Vagina (tissue), 2 donors: Measurements from ENCODE around the gene AP1B1.

Experiments
- CTCF ChIP-seq, 3 experiments: fragments of 450-650 bp in 2 of 3; fragments of 200-600 bp in 1 of 3; sonication (generic) in 1 of 3; IDR thresholded peaks; one replicate each; pipeline ENCODE4 v1.5.1; 2017 to 2019; ENCODE audit warnings: antibody characterized with exemption in 3 of 3, mild to moderate bottlenecking in 2 of 3, moderate library complexity in 2 of 3
- POLR2A ChIP-seq, 2 donors: fragments of 450-650 bp; IDR thresholded peaks; one replicate each; pipeline ENCODE4 v1.6.1; 2017; ENCODE audit warnings: antibody characterized with exemption in 2 of 2, mild to moderate bottlenecking in 2 of 2, moderate library complexity in 2 of 2
- POLR2AphosphoS5 ChIP-seq, 2 donors: sonication (generic); formaldehyde crosslinking; IDR thresholded peaks; one replicate each; pipeline ENCODE4 v1.9.0; 2017; ENCODE audit warnings: antibody characterized with exemption in 2 of 2, mild to moderate bottlenecking in 2 of 2, low read depth in 1 of 2; ENCODE audit not compliant: insufficient read depth in 1 of 2

GRCh38 chr22:29311464-29312217 is 76.7 kb downstream of the AP1B1 start:
- no peak for TF ChIP-seq CTCF (IDR thresholded peaks at IDR 0.05)
- no peak for TF ChIP-seq POLR2AphosphoS5 (IDR thresholded peaks at IDR 0.05; ENCODE audit: insufficient read depth in 1 of 2, low read depth in 1 of 2)
- no peak for TF ChIP-seq POLR2A (IDR thresholded peaks at IDR 0.05)
